NCI-H146 treated with DMSO at 0.1 percent for 48 hours (cell line): ENCODE measurements around the gene NOTCH1.
"Not testable (repeated sequence)": the region's sequence is repeated elsewhere in the genome, so short reads cannot be mapped to it uniquely, and the experiment has no call there.

Source experiments
- DNase-seq: peaks from one replicate; lab custom pipeline; 2025; ENCODE audit not compliant: unreplicated experiment; lab: John Stamatoyannopoulos, UW

Gene NOTCH1

DNA sequence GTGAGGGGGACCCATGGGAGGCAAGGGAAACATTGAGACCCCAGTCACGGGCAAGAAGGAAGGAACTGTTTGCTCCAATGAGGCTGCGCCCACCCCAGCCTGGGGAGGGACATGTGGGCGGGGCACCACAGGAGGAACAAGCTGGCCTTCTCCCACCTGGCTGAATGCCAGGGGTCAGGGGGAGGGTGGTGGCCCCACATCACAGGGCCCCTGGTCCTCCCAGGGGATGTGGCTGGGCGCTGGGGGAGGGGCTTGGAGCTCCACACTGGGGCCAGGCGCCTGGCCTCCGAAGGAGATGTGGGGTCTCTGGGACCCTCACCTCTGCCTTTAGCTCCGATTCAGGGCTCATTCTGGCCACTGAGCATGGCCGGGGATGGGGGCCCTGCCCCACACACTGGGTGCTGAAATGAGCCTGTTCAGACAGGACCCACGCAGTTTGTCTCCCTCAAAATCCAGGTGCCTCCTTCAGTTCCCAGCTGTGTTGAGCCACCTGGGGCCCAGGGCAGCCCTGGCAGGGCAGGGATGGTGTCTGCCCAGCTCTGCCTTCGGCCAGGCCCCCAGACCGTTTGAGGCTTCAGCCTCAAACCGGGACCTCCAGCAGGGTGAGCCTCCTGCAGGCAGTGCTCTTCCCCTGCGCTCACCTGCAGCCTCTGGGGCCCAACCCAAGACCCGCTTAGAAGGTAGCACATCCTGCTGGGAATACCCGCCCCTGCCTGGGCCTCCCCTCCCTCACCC is 33.2 kb upstream of the NOTCH1 start:
- no peak for DNase-seq

GRCh38 chr9:136578626-136578914 is 32.7 kb upstream of the NOTCH1 start:
- no peak for DNase-seq

GRCh38 chr9:136577941-136578625 is 32.2 kb upstream of the NOTCH1 start:
- no peak for DNase-seq

GRCh38 chr9:136576269-136576626 is 30.4 kb upstream of the NOTCH1 start:
- DNase-seq: no peak

DNA sequence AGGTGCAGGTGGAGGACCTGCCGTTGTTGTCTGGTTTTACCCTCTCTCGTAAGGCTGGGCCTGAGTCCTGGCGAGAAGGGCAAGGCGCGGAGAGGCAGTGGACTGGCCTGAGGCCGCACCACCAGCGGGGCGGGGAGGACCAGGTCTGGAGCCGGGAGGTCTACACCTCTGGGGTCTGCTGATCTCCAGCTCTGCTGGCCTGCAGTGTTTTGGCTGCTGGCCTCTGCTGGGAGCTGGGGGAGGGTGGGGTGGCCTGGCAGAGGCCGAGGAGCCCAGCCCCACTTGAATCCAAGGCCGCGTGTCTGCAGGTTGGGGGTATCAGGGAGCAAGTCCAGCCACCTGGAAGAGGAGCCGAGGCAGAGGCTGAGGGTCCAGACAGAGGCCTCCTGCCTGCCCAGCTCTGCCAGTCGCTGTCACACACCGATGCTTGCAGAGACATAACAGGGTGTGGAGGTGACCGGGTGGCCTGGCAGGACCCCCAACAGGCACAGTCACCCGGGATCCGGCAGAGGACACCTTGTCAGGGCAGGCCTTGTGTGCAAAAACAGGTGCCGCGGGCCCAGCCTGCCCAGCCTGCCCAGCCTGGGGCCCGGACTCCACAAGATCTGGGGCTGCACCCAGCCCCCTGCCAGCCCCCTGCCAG is 29.9 kb upstream of the NOTCH1 start:
- DNase-seq: no peak

DNA sequence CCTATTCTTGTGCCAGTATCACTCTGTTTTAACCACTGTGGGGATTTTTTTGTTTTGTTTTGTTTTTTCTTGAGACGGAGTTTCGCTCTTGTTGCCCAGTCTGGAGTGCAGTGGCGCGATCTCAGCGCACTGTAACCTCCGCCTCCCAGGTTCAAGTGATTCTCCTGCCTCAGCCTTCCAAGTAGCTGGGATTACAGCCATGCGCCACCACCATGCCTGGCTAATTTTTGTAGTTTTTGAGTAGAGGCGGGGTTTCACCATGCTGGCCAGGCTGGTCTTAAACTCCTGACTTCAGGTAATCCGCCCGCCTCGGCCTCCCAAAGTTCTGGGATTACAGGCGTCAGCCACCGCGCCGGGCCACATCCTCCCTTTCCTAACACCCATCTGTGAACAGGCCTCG is 28.8 kb upstream of the NOTCH1 start:
- not testable (repeated sequence) for DNase-seq

GRCh38 chr9:136572828-136573625 is 27.2 kb upstream of the NOTCH1 start:
- DNase-seq: no peak

- no peak for DNase-seq
Observed at GRCh38 chr9:136572003-136572827, 26.4 kb upstream of the NOTCH1 start.

- no peak for DNase-seq
Observed at GRCh38 chr9:136571531-136571930, 25.7 kb upstream of the NOTCH1 start.

GRCh38 chr9:136570916-136571315 is 25.1 kb upstream of the NOTCH1 start:
- DNase-seq: no peak

DNA sequence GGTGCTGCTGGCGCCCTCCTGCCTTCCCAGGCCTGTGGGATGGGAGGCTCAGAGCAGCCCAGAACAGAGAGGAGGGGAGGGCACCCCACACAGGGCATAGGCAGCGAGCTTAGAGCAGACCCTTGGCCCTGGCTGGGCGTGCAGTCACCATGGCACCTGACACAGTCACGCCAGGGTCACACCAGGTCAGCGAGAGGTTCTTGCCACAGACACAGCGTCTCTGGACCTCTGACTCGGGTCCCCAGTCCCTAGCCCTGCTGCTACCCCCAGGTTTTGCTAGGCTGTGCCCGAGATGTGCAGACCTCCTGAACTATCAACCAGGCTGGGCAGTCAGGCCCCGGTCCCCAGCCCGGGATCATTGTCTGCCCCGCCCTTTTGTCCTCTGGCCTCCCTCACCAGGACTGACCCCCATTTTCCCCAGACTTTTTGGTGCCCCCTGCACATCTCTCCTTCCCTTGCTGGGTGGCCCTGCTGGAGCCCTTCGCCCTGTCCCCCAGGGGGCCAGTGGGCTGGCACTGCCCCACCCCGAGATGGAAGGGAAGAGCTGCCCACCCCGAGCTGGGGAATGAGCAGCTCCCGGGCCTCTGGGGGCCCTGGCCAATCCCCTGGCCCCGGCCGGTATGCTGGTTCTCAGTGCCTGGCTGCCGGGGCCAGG is 24.5 kb upstream of the NOTCH1 start:
- DNase-seq: no peak

- no peak for DNase-seq
Observed at GRCh38 chr9:136569526-136570148, 23.8 kb upstream of the NOTCH1 start.

DNA sequence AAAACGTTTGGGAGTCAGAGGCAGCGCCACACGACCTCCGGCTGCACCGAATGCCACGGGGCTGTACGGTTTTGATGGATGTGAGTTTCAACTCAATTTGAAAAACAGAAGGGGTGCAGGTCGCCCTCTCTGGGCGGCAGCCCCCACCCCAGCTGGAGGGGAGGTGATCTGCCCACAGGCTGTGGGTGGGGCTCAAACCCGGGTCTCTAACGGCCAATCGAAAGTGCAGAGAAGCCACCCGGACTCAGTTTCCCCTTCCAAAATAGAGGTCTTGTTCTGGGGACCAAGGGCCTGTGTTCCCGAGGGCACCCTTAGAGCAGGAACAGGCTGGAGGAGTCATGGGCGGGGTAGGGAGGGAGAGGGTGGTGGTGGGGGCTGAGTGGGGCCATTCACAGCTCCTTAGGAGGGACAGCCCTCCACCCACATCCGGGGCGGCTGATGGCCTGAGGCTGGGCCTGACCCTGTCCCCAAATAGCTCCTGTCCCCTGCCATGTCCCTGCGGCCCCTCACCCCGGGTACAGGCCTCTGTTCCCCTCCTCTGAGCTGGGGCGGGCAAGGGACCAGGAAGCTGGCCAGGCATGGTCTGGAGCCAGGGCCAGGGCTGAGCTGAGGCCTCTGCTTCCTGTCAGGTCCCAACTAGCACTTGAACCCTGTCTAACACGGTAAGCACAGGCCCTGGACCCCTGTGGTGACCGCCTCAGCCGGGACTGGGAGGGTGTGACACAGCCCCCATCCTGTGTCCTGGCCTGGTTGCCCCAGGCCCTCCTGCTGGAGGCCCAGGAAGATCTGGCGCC is 22.6 kb upstream of the NOTCH1 start:
- no peak for DNase-seq

- no peak for DNase-seq
Observed at GRCh38 chr9:136567651-136568287, 21.9 kb upstream of the NOTCH1 start.

DNA sequence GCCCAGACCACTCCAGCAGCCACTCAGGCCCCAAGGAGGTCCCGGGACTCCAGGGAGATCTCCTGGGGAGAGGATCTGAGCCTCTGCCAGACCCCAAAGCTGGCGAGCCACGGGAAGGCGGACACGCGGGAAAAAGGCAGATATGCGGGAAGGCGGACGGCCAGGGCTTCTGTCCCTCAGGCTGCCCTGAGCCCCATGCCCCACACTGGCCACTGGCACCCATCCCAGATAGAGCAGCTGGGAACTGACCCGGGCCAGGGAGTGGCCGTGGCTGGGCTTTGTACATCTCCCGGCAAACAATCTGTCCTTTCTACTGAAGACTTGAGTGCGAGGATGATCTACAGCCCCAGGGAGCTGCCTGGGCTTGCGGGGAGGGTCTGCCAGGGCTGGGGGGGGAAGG is 21.1 kb upstream of the NOTCH1 start:
- DNase-seq: no peak

DNA sequence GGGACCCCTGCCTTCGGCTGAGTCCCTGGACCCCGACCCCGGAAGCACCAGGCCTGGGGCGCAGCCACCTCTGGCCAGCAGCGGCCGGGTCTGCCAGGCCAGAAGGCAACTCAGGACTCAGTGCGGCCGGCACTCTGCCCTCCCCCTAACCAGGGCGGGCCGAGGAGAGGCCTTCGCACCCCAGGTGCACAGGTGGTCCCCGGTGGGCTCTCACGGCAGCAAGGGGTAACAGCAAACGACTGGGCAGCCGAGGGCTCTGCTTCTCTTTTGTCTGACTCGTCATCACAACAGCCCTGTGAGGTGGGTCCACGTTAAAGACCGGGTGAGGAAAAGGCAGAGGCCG is 20.7 kb upstream of the NOTCH1 start:
- DNase-seq: no peak

DNA sequence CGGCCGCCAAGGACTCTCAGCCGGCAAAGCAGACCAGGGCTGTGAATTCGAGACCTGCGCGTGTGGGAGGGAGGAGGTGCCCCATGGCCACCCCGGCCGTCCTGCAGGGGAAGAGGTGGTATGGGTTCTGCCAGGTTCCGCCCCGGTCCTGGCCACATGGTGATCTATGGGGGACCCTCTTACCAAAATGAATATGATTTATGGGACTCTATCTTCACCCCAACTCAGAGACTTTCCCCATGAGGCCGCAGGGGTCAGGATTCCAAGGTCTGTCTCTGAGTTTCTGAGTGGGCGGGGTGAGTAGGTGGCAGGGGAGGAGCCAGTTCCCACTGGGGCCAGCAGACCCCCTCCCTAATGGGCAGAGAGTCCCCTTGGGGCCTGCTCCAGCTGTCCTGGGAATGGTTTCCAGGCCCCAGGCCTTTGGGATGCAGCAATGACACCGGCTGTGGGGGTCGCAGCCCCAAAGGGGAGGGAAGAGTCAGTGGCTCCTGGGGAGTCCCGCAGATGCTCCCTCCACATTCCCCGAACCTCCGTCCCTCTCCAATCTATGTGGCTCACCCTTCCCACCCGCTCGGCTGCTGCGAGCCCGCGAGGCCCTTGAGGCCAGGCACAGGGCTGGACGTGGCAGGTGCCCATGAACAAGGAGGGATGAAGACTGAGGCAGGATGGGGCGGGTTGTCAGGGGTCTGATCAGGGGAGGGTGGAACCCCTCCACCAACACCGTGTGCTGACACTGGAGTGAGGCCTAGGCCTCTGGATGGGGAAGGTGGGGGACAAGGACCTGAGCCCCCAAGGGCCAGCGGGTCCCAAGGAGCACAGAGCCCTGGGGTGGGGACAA is 20.1 kb upstream of the NOTCH1 start:
- DNase-seq: no peak
